Progenitor cell of endocrine pancreas (in vitro differentiated cells): ENCODE data around the gene PRKCE. TPM values are rescaled to one million over a fixed set of nuclear protein-coding genes. Genes with fewer than 3 reads are reported as not detected.

Source experiments
- DNase-seq: peaks from one replicate; pipeline ENCODE4 v3.0.0; 2021; ENCODE audit warnings: low spot score; ENCODE audit not compliant: unreplicated experiment
- H3K27ac Mint-ChIP-seq: 2 replicates; pipeline ENCODE4 v1.8.0; 2021; ENCODE audit warnings: mild to moderate bottlenecking, moderate library complexity, mixed read lengths
- H3K27me3 Mint-ChIP-seq: 2 replicates; pipeline ENCODE4 v1.8.0; 2021; ENCODE audit warnings: mixed read lengths
- H3K36me3 Mint-ChIP-seq: 2 replicates; pipeline ENCODE4 v1.8.0; 2022; ENCODE audit warnings: mixed read lengths; ENCODE audit not compliant: insufficient read depth
- H3K4me1 Mint-ChIP-seq: 2 replicates; pipeline ENCODE4 v1.8.0; 2021; ENCODE audit warnings: low read depth, mixed read lengths
- H3K4me3 Mint-ChIP-seq: 2 replicates; pipeline ENCODE4 v1.8.0; 2021; ENCODE audit warnings: low read depth, mild to moderate bottlenecking, moderate library complexity, mixed read lengths
- H3K9me3 Mint-ChIP-seq: 2 replicates; pipeline ENCODE4 v1.8.0; 2021; ENCODE audit warnings: low read depth, mixed read lengths
- CTCF ChIP-seq: fragments of 200-600 bp; sonication (generic); IDR thresholded peaks from one replicate; pipeline ENCODE4 v1.5.0; 2021; ENCODE audit warnings: antibody characterized with exemption, mild to moderate bottlenecking; ENCODE audit not compliant: unreplicated experiment
- total RNA-seq: library from RNA; stranded (reverse); gene quantifications from 2 replicates; pipeline ENCODE4 v1.2.1, GENCODE V29; 2021

The PRKCE gene
- total RNA-seq, 1 donor from 2014 or later = 4.2 TPM

- H3K36me3 Mint-ChIP-seq = no peaks in the 10 kb centered on the region
- TF ChIP-seq CTCF = no peak
- H3K4me3 Mint-ChIP-seq = no peak overlapping the region
- DNase-seq = no peak
- H3K27ac Mint-ChIP-seq = no peak overlapping the region
- peaks cover 4% of the 10 kb centered on the region for H3K9me3 Mint-ChIP-seq
- H3K4me1 Mint-ChIP-seq = peaks cover 17% of the 10 kb centered on the region
- H3K27me3 Mint-ChIP-seq = peaks cover 12% of the 10 kb centered on the region
These were observed 72.4 kb downstream of the PRKCE start for GRCh38 chr2:45723857-45724256.

GRCh38 chr2:45724335-45724734 is 72.9 kb downstream of the PRKCE start:
- no peak for TF ChIP-seq CTCF
- Mint-ChIP-seq H3K27ac (no peak overlapping the region), H3K4me3 (no peak overlapping the region), H3K4me1 (peaks cover 17% of the 10 kb centered on the region), H3K36me3 (no peaks in the 10 kb centered on the region), H3K9me3 (peaks cover 4% of the 10 kb centered on the region), H3K27me3 (peaks cover 12% of the 10 kb centered on the region)
- DNase-seq = no peak

GRCh38 chr2:45725731-45726130 is 74.3 kb downstream of the PRKCE start:
- peaks cover 17% of the 10 kb centered on the region for H3K4me1 Mint-ChIP-seq
- no peak overlapping the region for H3K4me3 Mint-ChIP-seq
- DNase-seq = no peak
- no peaks in the 10 kb centered on the region for H3K36me3 Mint-ChIP-seq
- TF ChIP-seq CTCF = no peak
- no peak overlapping the region for H3K27ac Mint-ChIP-seq
- H3K27me3 Mint-ChIP-seq = peaks cover 13% of the 10 kb centered on the region
- H3K9me3 Mint-ChIP-seq = peaks cover 4% of the 10 kb centered on the region

GRCh38 chr2:45726188-45726587 is 74.7 kb downstream of the PRKCE start:
- Mint-ChIP-seq H3K27me3 (peaks cover 13% of the 10 kb centered on the region), H3K36me3 (no peaks in the 10 kb centered on the region), H3K4me1 (peaks cover 17% of the 10 kb centered on the region), H3K27ac (no peak overlapping the region), H3K9me3 (peaks cover 4% of the 10 kb centered on the region), H3K4me3 (no peak overlapping the region)
- TF ChIP-seq CTCF = no peak
- DNase-seq = no peak

GRCh38 chr2:45728458-45728942 is 77.0 kb downstream of the PRKCE start:
- Mint-ChIP-seq H3K9me3 (peaks cover 4% of the 10 kb centered on the region), H3K36me3 (no peaks in the 10 kb centered on the region), H3K4me1 (peaks cover 17% of the 10 kb centered on the region), H3K27me3 (peaks cover 13% of the 10 kb centered on the region), H3K27ac (no peak overlapping the region), H3K4me3 (no peak overlapping the region)
- DNase-seq = no peak
- TF ChIP-seq CTCF = no peak
